GM10248 (cell line): ENCODE results near the gene RYR1.

ENCODE experiments used
- CTCF ChIA-PET: fragments of 300-600 bp; sonication (Branson Sonifier 250); formaldehyde crosslinking; extraction: SDS; loops from one replicate; lab custom pipeline; 2021; ENCODE audit warnings: antibody characterized with exemption; lab: Yijun Ruan, JAX
- POLR2A ChIA-PET: fragments of 350-650 bp; sonication (Branson Sonifier 250); formaldehyde crosslinking; extraction: SDS; loops from one replicate; lab custom pipeline; 2020; ENCODE audit warnings: antibody characterized with exemption; lab: Yijun Ruan, JAX
- DNase-seq: peaks from one replicate; pipeline ENCODE4 v3.0.0; 2012; ENCODE audit errors: extremely low spot score
- TF ChIP-seq, protein P1 (sequence below): IDR thresholded peaks from 2 replicates; pipeline ENCODE4 v1.5.1; 2012; ENCODE audit warnings: mild to moderate bottlenecking, low read depth; ENCODE audit errors: extremely low read depth, missing control alignments, control extremely low read depth

RYR1 gene

DNA sequence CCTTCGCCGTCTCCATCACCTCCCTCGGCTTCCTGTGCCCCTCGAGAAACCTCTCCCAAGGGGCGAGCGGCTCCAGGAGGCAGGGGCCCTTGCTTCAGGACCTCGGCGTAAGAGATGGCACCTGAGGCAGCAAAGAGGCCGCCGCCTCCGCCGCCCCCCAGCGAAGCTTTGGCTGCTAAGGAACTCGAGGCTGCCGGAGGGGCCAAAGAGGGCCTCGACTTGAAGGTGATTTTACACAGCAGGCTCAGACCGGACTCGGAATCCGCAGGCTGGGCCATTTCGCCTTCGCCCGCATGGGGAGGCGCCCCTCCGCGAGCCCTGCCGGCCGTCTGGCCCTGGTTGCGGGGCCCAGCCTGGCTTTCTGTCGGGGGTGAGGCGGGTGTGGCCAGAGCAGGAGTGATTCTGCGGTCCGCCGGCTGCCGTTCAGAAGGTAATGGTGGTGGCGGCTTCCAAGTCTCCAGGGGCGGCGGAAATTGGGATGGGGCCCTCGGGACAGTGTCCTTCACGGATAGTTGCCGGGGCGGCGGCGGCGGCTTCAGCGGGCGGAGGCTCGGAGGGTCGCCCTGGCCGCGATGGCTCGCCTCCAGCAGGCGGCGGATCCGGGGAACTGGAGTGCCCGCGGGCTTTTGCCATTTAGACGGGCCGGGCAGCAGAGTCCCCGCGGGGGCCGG, 47.1 kb upstream of the RYR1 start:
- no peak for DNase-seq
- TF ChIP-seq, protein P1, sequence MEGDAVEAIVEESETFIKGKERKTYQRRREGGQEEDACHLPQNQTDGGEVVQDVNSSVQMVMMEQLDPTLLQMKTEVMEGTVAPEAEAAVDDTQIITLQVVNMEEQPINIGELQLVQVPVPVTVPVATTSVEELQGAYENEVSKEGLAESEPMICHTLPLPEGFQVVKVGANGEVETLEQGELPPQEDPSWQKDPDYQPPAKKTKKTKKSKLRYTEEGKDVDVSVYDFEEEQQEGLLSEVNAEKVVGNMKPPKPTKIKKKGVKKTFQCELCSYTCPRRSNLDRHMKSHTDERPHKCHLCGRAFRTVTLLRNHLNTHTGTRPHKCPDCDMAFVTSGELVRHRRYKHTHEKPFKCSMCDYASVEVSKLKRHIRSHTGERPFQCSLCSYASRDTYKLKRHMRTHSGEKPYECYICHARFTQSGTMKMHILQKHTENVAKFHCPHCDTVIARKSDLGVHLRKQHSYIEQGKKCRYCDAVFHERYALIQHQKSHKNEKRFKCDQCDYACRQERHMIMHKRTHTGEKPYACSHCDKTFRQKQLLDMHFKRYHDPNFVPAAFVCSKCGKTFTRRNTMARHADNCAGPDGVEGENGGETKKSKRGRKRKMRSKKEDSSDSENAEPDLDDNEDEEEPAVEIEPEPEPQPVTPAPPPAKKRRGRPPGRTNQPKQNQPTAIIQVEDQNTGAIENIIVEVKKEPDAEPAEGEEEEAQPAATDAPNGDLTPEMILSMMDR, result no peak
- CTCF ChIA-PET, result interaction anchor here (2.6 to 4.0 kb wide), 2 partner anchors 12 to 16 kb away, joined by 8 to 43 read pairs; partner anchors contain the start of genes FAM98C and PSMD8
- POLR2A ChIA-PET, result interaction anchor here (1.4 to 2.3 kb wide), 2 partner anchors 11 kb away, joined by 9 to 40 read pairs; partner anchors contain the start of gene PSMD8

DNA sequence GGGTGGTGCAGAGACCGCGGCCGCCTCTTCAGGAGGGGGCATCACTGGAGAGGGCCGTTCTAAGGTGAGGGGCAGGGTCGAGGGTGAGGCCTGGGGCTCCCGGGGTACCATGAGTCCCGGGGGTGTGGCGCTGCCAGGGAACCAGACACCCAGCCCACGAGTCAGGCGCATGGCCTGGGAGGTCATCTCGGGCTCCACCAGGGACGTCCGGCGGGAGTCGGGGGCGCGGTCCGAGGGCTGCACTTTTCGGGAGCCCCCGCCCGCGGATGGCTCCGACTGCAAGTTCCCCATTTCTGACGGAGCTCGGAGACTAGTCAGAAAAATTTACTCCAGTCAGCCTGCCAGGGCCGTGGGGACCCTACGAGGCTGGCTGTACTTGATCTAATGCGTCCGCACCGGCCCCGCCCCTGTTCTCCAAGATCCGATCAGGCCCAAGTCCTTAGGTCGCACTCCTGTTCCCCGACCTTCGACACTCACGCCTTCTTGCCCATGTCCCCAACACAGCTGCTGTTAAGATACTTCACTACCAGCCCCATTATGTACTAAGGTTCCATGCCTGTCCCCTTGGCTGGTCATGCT, 46.4 kb upstream of the RYR1 start:
- TF ChIP-seq, protein P1, result no peak
- ChIA-PET POLR2A (interaction anchor here (1.7 to 2.3 kb wide), 2 partner anchors 12 to 16 kb away, joined by 11 to 40 read pairs; partner anchors contain the start of genes FAM98C and PSMD8), CTCF (interaction anchor here (0.7 to 4.0 kb wide), 6 partner anchors 10 to 159 kb away, joined by 3 to 43 read pairs (median 4); partner anchors contain the start of genes CATSPERG, FAM98C and PSMD8)
- DNase-seq, result no peak

DNA sequence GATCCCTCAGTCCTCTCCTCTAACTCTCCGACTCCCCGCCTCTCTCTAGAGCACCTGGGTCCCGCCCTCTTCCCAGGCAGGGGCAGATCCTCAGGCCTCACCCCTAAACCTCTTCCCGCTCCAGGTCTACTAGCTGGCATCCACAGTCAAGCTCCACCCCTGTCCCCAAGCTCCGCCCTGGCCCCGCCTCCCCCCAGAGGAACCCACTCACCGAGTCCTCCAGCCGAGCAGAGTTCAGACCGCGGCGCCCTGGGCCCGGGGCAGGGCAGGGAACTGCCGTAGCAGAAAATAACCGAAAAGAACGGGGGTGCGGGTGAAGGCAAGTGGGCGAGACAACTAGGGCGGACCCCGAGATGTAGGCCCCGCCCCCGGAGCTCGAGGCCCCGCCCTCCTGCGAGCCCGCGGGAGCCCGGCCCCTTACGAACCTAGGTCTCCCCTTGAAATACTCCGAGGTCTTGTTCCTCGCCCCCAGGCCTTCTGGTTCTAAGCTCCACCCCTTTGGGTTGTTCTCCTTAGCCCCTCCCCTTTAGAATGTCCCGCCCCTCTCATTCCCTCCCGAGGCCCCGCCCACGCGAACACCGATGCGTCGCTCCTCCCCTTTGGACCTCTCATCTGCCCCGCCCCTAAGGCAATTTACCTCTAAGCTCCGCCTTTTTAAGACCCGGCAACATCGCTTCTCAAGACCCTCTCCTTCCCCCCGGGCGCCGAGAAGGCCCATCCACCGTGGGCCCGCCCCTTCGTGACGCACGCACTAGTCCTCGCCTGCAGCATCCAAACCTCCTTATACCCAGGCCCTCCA, 45.7 kb upstream of the RYR1 start, which contains the start of gene GGN:
TSS of gene GGN (minus strand) at position 485 of the 799 bp plus-strand sequence. CDS start 773 bp downstream, outside the sequence.
- TF ChIP-seq, protein P1, result no peak
- POLR2A ChIA-PET, result interaction anchor here (0.6 to 2.3 kb wide), 4 partner anchors 13 to 461 kb away, joined by 3 to 40 read pairs (median 7); partner anchors contain the start of genes FAM98C and PSMD8
- CTCF ChIA-PET, result interaction anchor here (0.7 to 4.0 kb wide), 6 partner anchors 9 to 158 kb away, joined by 3 to 43 read pairs (median 4); partner anchors contain the start of genes CATSPERG, FAM98C and PSMD8
- DNase-seq, result peak; percentile 87

DNA sequence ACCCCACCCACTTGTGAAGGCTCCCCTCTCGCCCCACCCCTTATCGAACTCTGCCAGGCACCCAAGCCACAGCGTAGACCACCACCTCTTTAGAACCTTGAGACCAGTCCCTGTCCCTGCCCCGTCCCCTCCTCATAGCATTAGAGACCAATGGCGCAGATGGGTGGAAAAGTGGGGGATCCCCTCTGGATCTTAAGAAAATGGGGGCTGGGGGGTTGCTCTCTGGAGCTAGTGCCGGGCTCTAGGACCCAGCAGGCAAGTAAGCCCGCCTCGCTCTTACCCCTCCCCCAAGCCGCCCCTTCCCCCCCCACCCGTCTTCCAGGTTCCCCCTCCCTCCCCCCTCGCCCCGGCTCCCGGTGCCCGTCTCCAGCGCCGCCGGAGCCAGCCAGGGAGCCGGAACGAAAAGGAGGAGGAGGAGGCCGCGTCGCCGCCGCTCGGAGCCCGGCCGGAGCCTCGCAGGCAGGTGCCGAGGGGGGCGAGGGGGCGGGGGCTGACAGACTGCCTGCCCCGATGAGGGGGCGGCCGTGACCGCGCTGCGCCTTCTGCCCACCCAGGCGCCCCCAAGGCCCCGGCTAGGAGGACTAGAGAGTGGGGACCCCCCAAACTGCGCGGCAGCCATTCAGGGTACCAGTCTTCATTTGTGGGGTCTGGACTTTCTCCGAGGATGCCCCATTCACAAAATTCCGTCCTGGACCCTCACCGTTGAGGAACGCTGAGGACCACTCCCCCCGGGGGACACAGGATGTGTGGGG, 45.0 kb upstream of the RYR1 start, which contains the start of gene SPRED3:
TSS of gene SPRED3 (plus strand) at position 349 of the 752 bp plus-strand sequence. CDS start 1,606 bp downstream, outside the sequence.
- ChIA-PET POLR2A (interaction anchor here (1.7 to 2.3 kb wide), 2 partner anchors 13 to 14 kb away, joined by 11 to 40 read pairs; partner anchors contain the start of genes FAM98C and PSMD8), CTCF (interaction anchor here (1.2 to 4.0 kb wide), 5 partner anchors 8 to 157 kb away, joined by 3 to 43 read pairs (median 5); partner anchors contain the start of genes CATSPERG, FAM98C and PSMD8)
- DNase-seq, result no peak
- TF ChIP-seq, protein P1, result no peak

DNA sequence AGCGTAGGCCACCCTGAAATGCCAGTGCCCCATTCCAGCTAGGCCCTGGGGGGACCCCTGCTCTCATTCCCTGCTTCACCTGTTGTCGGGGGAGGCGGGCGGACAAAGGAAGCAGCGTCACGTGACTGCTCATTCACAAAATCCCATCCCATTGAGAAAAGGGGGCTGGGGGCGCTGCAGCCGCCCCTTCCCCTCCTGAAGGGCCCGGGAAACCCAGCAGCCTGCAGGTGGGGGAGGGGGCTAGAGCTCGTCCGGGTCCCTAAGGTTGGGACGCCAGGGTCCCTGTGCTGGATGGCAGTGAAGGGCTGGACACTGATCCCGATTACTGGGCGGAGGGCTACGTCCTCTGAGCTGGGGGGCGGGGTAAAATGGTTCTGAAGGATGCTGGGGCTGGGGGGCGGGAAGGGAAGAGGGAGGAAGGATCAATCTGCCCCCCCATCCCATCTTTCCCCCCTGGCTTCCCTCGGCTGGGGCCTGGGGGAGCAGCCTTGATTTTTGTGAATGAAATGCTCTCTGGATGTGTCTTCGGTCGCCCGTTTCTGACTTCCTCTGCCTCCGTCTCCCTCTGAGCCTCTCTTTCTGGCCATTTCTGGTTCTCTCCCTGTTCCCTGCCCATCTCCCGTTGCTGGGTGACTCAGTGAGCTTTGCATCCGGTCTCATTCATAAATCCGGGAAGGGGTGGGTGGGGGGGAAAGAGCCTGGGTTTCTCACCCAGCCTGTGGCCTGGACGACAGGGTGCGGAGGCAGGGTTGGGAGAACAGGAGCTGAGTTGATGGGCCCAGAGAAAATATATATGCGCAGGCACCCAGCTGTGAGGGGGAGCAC, 44.2 kb upstream of the RYR1 start:
- no peak for DNase-seq
- ChIA-PET POLR2A (interaction anchor here (0.7 to 1.7 kb wide), 3 partner anchors 13 to 483 kb away, joined by 3 to 9 read pairs (median 9); partner anchors contain the start of genes FAM98C, PSMD8 and WDR87), CTCF (interaction anchor here (0.9 to 4.0 kb wide), 4 partner anchors 11 to 15 kb away, joined by 3 to 43 read pairs (median 4); partner anchors contain the start of genes FAM98C and PSMD8)
- TF ChIP-seq, protein P1, result no peak
